Naive thymus-derived CD4-positive, alpha-beta T cell (primary cell): ENCODE measurements around the gene ATP9B. TPM values are rescaled to one million over a fixed set of nuclear protein-coding genes. Genes with fewer than 3 reads are reported as not detected.
A peak's percentile ranks its signal among the peaks of the same experiment; 100 is the strongest.

Experiments
- ATAC-seq: fragments of 150-1000 bp; cut with Tn5 transposase; 2 replicates; pipeline ENCODE4 v1.10.0; 2021; ENCODE audit warnings: mild to moderate bottlenecking, moderate library complexity
- CTCF ChIA-PET: fragments of 350-600 bp; sonication (Branson Sonifier 250); formaldehyde crosslinking; loops from one replicate; lab custom pipeline; 2021; ENCODE audit warnings: antibody characterized with exemption; lab: Charles Lee
- POLR2A ChIA-PET: fragments of 350-600 bp; sonication (Branson Sonifier 250); formaldehyde crosslinking; loops from one replicate; lab custom pipeline; 2021; ENCODE audit warnings: antibody characterized with exemption, inconsistent platforms; lab: Charles Lee
- DNase-seq, 9 donors: peaks; one replicate each; pipeline versions ENCODE4 v3.0.0 to v3.0.0-alpha.2; 2020 to 2022; ENCODE audit warnings: mixed read lengths in 1 of 9
- H3K27ac ChIP-seq: one replicate; pipeline ENCODE4 v1.7.0; 2013; ENCODE audit warnings: mild to moderate bottlenecking, low read depth, low read length, moderate library complexity
- H3K27me3 ChIP-seq, 2 donors: one replicate each; pipeline ENCODE4 v1.7.0; 2013; ENCODE audit warnings: low read length in 2 of 2, mild to moderate bottlenecking in 2 of 2, moderate library complexity in 2 of 2; ENCODE audit not compliant: control insufficient read depth in 2 of 2, insufficient read depth in 2 of 2
- H3K36me3 ChIP-seq, 3 experiments: 1 replicate in 2 of 3; 2 replicates in 1 of 3; pipeline ENCODE4 v1.7.0; 2013; ENCODE audit warnings: low read length in 3 of 3, mild to moderate bottlenecking in 3 of 3, moderate library complexity in 1 of 3; ENCODE audit not compliant: insufficient read depth in 3 of 3, control insufficient read depth in 2 of 3
- H3K4me1 ChIP-seq, 2 donors: one replicate each; pipeline ENCODE4 v1.7.0; 2013; ENCODE audit warnings: low read length in 2 of 2, mild to moderate bottlenecking in 2 of 2, moderate library complexity in 1 of 2; ENCODE audit not compliant: control insufficient read depth in 2 of 2, insufficient read depth in 2 of 2
- H3K4me3 ChIP-seq: 2 replicates; pipeline ENCODE4 v1.7.0; 2013; ENCODE audit warnings: mild to moderate bottlenecking, low read length
- H3K9me3 ChIP-seq, 3 experiments: 1 replicate in 2 of 3; 2 replicates in 1 of 3; pipeline ENCODE4 v1.7.0; 2013; ENCODE audit warnings: low read length in 3 of 3; ENCODE audit not compliant: control insufficient read depth in 2 of 3
- H3K27ac Mint-ChIP-seq, 9 donors: one replicate each; pipeline ENCODE4 v1.8.0; 2020 to 2022; ENCODE audit warnings: mixed read lengths in 9 of 9, mild to moderate bottlenecking in 8 of 9, moderate library complexity in 5 of 9, inconsistent platforms in 2 of 9
- H3K27me3 Mint-ChIP-seq, 5 donors: one replicate each; pipeline ENCODE4 v1.8.0; 2021 to 2022; ENCODE audit warnings: mixed read lengths in 5 of 5, mild to moderate bottlenecking in 1 of 5
- H3K36me3 Mint-ChIP-seq, 5 donors: one replicate each; pipeline ENCODE4 v1.8.0; 2020 to 2022; ENCODE audit warnings: mixed read lengths in 5 of 5, mild to moderate bottlenecking in 3 of 5, inconsistent platforms in 1 of 5
- H3K4me1 Mint-ChIP-seq, 7 donors: one replicate each; pipeline ENCODE4 v1.8.0; 2020 to 2022; ENCODE audit warnings: mixed read lengths in 7 of 7, mild to moderate bottlenecking in 3 of 7, inconsistent platforms in 1 of 7
- H3K4me3 Mint-ChIP-seq, 10 donors: one replicate each; pipeline ENCODE4 v1.8.0; 2020 to 2022; ENCODE audit warnings: mild to moderate bottlenecking in 10 of 10, mixed read lengths in 10 of 10, moderate library complexity in 6 of 10, inconsistent platforms in 2 of 10
- H3K9me3 Mint-ChIP-seq, 11 donors: one replicate each; pipeline ENCODE4 v1.8.0; 2020 to 2022; ENCODE audit warnings: mixed read lengths in 11 of 11, mild to moderate bottlenecking in 4 of 11, inconsistent platforms in 1 of 11, moderate library complexity in 1 of 11
- intact Hi-C, 2 donors: fragments of 100-400 bp; cut with micrococcal nuclease; formaldehyde crosslinking; loops; one replicate each; pipeline ENCODE4 v1.15.1; 2023
- polyA plus RNA-seq, 2 donors: library from polyadenylated mRNA; unstranded; fragments of 300-500 nt; fragmentation: Illumina TruSeq; gene quantifications; one replicate each; pipeline ENCODE4 v1.2.3, GENCODE V29; 2021
- total RNA-seq, 6 experiments: library from RNA in 5 of 6; stranded (reverse) in 5 of 6; gene quantifications; 1 replicate in 5 of 6; 2 replicates in 1 of 6; pipeline ENCODE4 v1.2.3 and lab custom pipeline; 2021 to 2026

The ATP9B gene
- total and polyA plus RNA-seq, 7 experiments from 2014 or later, result 21.3 to 90.5 (median 79.4) TPM

DNA sequence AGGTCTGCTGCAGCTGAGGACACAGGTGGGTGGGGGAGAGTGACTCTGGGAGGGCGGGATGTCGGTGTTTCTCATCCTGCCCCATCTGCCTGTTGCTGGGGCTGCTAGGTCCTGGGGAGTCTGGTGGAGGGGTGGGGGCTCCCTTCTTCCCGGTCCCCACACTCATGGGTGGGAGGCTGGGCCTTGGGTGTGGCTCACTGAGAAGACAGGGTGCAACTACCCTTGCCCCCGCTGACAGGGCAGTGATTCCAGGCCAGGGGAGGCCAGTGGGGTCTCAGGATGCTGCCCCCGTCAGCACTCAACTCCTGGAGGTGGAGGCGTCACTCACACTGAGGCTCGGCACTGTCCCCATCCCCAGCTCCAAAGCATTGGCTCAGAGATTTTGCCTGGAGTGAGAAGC lies 318.8 kb downstream of the ATP9B start:
- DNase-seq (no peak), ATAC-seq (no peak)
- Mint-ChIP-seq H3K36me3 (no peaks in the 10 kb centered on the region), H3K9me3 (peaks cover 0 to 1% (median 0%) of the 10 kb centered on the region in 11 donors), H3K27ac (peak overlapping the region in 1 of 9 donors; percentile 41), H3K4me1 (peaks cover 10 to 50% (median 35%) of the 10 kb centered on the region in 7 donors), H3K27me3 (peaks cover 0 to 42% (median 0%) of the 10 kb centered on the region in 5 donors), H3K4me3 (no peak overlapping the region)
- H3K36me3 ChIP-seq, result no peaks in the 10 kb centered on the region
- no peak overlapping the region for H3K4me3 ChIP-seq
- intact Hi-C loops, result no loop called here
- H3K27ac ChIP-seq, result no peak overlapping the region
- ChIA-PET CTCF (interaction anchor here (1.2 kb wide), 1 partner anchor 143 kb away, joined by 3 read pairs; no protein-coding TSS in a partner anchor), POLR2A (no interaction called here)
- no peaks in the 10 kb centered on the region for H3K9me3 ChIP-seq
- H3K27me3 ChIP-seq, result peaks cover 0 to 5% of the 10 kb centered on the region in 2 donors
- H3K4me1 ChIP-seq, result peaks cover 5 to 12% of the 10 kb centered on the region in 2 donors

GRCh38 chr18:79389689-79390088 lies 320.5 kb downstream of the ATP9B start:
- H3K4me3 ChIP-seq, result no peak overlapping the region
- no peak overlapping the region for H3K27ac Mint-ChIP-seq
- H3K9me3 Mint-ChIP-seq, result peaks cover 0 to 4% (median 0%) of the 10 kb centered on the region in 11 donors
- H3K4me1 Mint-ChIP-seq, result peaks cover 12 to 55% (median 39%) of the 10 kb centered on the region in 7 donors
- ATAC-seq, result no peak
- no peaks in the 10 kb centered on the region for H3K36me3 Mint-ChIP-seq
- peaks cover 14% of the 10 kb centered on the region in 2 donors for H3K4me1 ChIP-seq
- no peaks in the 10 kb centered on the region for H3K9me3 ChIP-seq
- H3K36me3 ChIP-seq, result no peaks in the 10 kb centered on the region
- ChIA-PET CTCF (interaction anchor here (1.1 to 3.6 kb wide), 2 partner anchors 8 to 11 kb away, joined by 5 to 12 read pairs; no protein-coding TSS in a partner anchor), POLR2A (interaction anchor here (1.3 kb wide), 1 partner anchor 16 kb away, joined by 3 read pairs; no protein-coding TSS in a partner anchor)
- H3K27ac ChIP-seq, result no peak overlapping the region
- H3K4me3 Mint-ChIP-seq, result no peak overlapping the region
- DNase-seq, result peak in 1 of 9 donors; percentile 2
- H3K27me3 ChIP-seq, result peaks cover 0 to 6% of the 10 kb centered on the region in 2 donors
- intact Hi-C loops, result loop anchor here (2.0 to 10.0 kb wide), 6 partner anchors 15 to 718 kb away; partner anchors contain the start of genes ADNP2 (in 2 of the 2), CTDP1 (in 1 of the 2), HSBP1L1 (in 1 of the 2) and RBFA (in 1 of the 2)
- peaks cover 0 to 49% (median 0%) of the 10 kb centered on the region in 5 donors for H3K27me3 Mint-ChIP-seq

GRCh38 chr18:79392226-79392625 lies 323.0 kb downstream of the ATP9B start:
- H3K27me3 ChIP-seq, result peaks cover 0 to 6% of the 10 kb centered on the region in 2 donors
- H3K27ac ChIP-seq, result no peak overlapping the region
- ATAC-seq (no peak), DNase-seq (peak in 1 of 9 donors; percentile 7)
- Mint-ChIP-seq H3K27me3 (peaks cover 0 to 50% (median 0%) of the 10 kb centered on the region in 5 donors), H3K4me3 (peak overlapping the region in 9 of 10 donors; percentile 41 to 94 (median 88)), H3K27ac (peak overlapping the region in 7 of 9 donors; percentile 21 to 91 (median 72)), H3K4me1 (peaks cover 14 to 59% (median 43%) of the 10 kb centered on the region in 7 donors), H3K9me3 (peaks cover 0 to 6% (median 0%) of the 10 kb centered on the region in 11 donors), H3K36me3 (no peaks in the 10 kb centered on the region)
- intact Hi-C loops, result loop anchor here (1.0 to 10.0 kb wide), 6 partner anchors 12 to 715 kb away; partner anchors contain the start of genes ADNP2 (in 2 of the 2), CTDP1 (in 1 of the 2), HSBP1L1 (in 1 of the 2) and RBFA (in 1 of the 2)
- no peak overlapping the region for H3K4me3 ChIP-seq
- H3K4me1 ChIP-seq, result peaks cover 20 to 21% of the 10 kb centered on the region in 2 donors
- no peaks in the 10 kb centered on the region for H3K9me3 ChIP-seq
- CTCF ChIA-PET, result interaction anchor here (0.9 to 3.6 kb wide), 5 partner anchors 13 to 147 kb away, joined by 3 to 12 read pairs (median 3); no protein-coding TSS in a partner anchor
- no peaks in the 10 kb centered on the region for H3K36me3 ChIP-seq
- POLR2A ChIA-PET, result interaction anchor here (2.1 kb wide), 1 partner anchor 11 kb away, joined by 8 read pairs; no protein-coding TSS in a partner anchor

- Histone ChIP-seq H3K4me1 (peaks cover 18 to 20% of the 10 kb centered on the region in 2 donors), H3K9me3 (no peaks in the 10 kb centered on the region), H3K4me3 (peak overlapping the region; percentile 57), H3K27me3 (peaks cover 0 to 6% of the 10 kb centered on the region in 2 donors), H3K27ac (peak overlapping the region; percentile 63), H3K36me3 (no peaks in the 10 kb centered on the region)
- Mint-ChIP-seq H3K9me3 (peaks cover 0 to 6% (median 0%) of the 10 kb centered on the region in 11 donors), H3K4me1 (peaks cover 14 to 61% (median 48%) of the 10 kb centered on the region in 7 donors), H3K36me3 (no peaks in the 10 kb centered on the region), H3K27me3 (peaks cover 0 to 44% (median 0%) of the 10 kb centered on the region in 5 donors), H3K4me3 (peak overlapping the region; percentile 81 to 94 (median 91)), H3K27ac (peak overlapping the region; percentile 72 to 91 (median 85))
- peak; percentile 21 for ATAC-seq
- ChIA-PET CTCF (interaction anchor here (0.7 to 1.2 kb wide), 6 partner anchors 13 to 147 kb away, joined by 3 to 5 read pairs (median 3); no protein-coding TSS in a partner anchor), POLR2A (interaction anchor here (1.2 to 2.1 kb wide), 4 partner anchors 10 to 138 kb away, joined by 3 to 8 read pairs (median 6); no protein-coding TSS in a partner anchor)
- intact Hi-C loops, result loop anchor here (5.0 to 10.0 kb wide), 5 partner anchors 284 to 714 kb away; partner anchors contain the start of genes ADNP2 (in 2 of the 2), CTDP1 (in 1 of the 2), HSBP1L1 (in 1 of the 2) and RBFA (in 1 of the 2)
- peak in 5 of 9 donors; percentile 23 to 49 (median 30) for DNase-seq
Observed at GRCh38 chr18:79393181-79393634, 324.0 kb downstream of the ATP9B start.

GRCh38 chr18:79393635-79394533 lies 324.7 kb downstream of the ATP9B start:
- Mint-ChIP-seq H3K9me3 (peaks cover 0 to 6% (median 0%) of the 10 kb centered on the region in 11 donors), H3K27me3 (peaks cover 0 to 39% (median 0%) of the 10 kb centered on the region in 5 donors), H3K36me3 (no peaks in the 10 kb centered on the region), H3K4me1 (peaks cover 15 to 61% (median 48%) of the 10 kb centered on the region in 7 donors), H3K27ac (peak overlapping the region; percentile 67 to 91 (median 85)), H3K4me3 (peak overlapping the region; percentile 81 to 94 (median 91))
- DNase-seq (peak in 6 of 9 donors; percentile 47 to 67 (median 54)), ATAC-seq (peak; percentile 45)
- H3K4me1 ChIP-seq, result peaks cover 14 to 20% of the 10 kb centered on the region in 2 donors
- intact Hi-C loops, result loop anchor here (1.0 to 10.0 kb wide), 9 partner anchors 8 to 713 kb away; partner anchors contain the start of genes ADNP2 (in 2 of the 2), CTDP1 (in 1 of the 2), HSBP1L1 (in 1 of the 2) and RBFA (in 1 of the 2)
- no peaks in the 10 kb centered on the region for H3K9me3 ChIP-seq
- CTCF ChIA-PET, result interaction anchor here (0.7 to 1.2 kb wide), 5 partner anchors 13 to 147 kb away, joined by 3 to 5 read pairs (median 3); no protein-coding TSS in a partner anchor
- H3K27ac ChIP-seq, result peak overlapping the region; percentile 63
- H3K27me3 ChIP-seq, result peaks cover 0 to 6% of the 10 kb centered on the region in 2 donors
- H3K4me3 ChIP-seq, result peak overlapping the region; percentile 59
- no peaks in the 10 kb centered on the region for H3K36me3 ChIP-seq
- POLR2A ChIA-PET, result interaction anchor here (1.2 to 2.1 kb wide), 4 partner anchors 10 to 137 kb away, joined by 3 to 8 read pairs (median 6); no protein-coding TSS in a partner anchor
